ENCODE measurements around the gene VAC14. TPM values are rescaled to one million over a fixed set of nuclear protein-coding genes. Genes with fewer than 3 reads are reported as not detected.
"Not testable (repeated sequence)": the region's sequence is repeated elsewhere in the genome, so short reads cannot be mapped to it uniquely, and the experiment has no call there.

VAC14 gene
- total RNA-seq, result 10 to 100 TPM; 37.8 to 40.6 TPM
- polyA plus RNA-seq, result 10 to 100 TPM; 30.0 to 41.8 TPM

DNA sequence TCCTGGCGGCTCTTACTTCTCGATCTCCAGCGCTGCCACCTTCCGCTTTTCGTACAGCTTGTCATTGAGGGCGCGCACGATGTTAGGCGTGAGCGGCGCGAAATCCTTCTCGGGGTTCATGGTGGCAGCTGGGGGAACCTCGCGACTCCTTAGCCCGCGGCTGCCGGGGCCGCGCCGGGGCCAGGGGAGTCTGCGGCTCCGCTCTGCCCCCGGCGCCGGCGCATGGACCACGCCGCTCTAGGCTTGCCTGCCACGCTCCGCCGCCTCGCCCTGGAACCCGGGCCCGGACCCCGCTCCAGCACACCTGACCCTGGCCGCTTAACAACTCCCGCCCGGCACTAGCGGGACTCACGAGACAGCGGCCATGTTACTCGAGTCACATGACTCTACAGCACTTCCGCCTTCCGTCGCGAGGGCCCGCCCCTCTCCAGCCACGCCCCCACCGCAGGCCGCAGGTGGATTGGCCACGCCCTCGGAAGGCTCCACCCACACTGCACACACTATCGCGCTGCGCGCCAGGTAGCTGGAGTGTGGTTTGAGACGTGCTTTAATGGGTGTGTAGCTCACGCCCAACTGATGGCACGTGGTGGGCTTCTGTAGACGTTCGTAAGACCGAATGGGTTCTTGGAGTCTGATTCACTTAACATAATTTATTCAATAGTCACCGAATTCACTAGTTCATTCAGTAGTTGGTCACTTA lies at the start of gene VAC14:
Gene VAC14, minus strand, starts transcription at position 378 of the 700 bp plus-strand sequence. Its CDS starts 258 bp downstream, at position 120.
- Mint-ChIP-seq H3K27me3 (no peaks in the 10 kb centered on the region), H3K4me1 (peaks cover 18 to 47% (median 31%) of the 10 kb centered on the region in 4 donors), H3K9me3 (peaks cover 0 to 8% (median 0%) of the 10 kb centered on the region in 8 donors), H3K36me3 (peaks cover 0 to 16% of the 10 kb centered on the region in 2 donors), H3K4me3 (peak within 1 kb of the TSS; percentile 93 to 98 (median 96)), H3K27ac (peak within 1 kb of the TSS; percentile 92 to 96 (median 94))
- H3K4me1 ChIP-seq (ENCODE audit: insufficient read depth, low read length), result peaks cover 27% of the 10 kb centered on the region
- no peaks in the 10 kb centered on the region for H3K27me3 ChIP-seq (ENCODE audit: insufficient read depth, low read length)
- ChIA-PET CTCF (ENCODE audit: partially characterized antibody) (no interaction called here), POLR2A (ENCODE audit: partially characterized antibody) (interaction anchor here (0.5 to 1.0 kb wide), 5 partner anchors 8 to 1624 kb away, joined by 3 to 4 read pairs (median 3); partner anchors contain the start of gene ZNF23)
- peaks cover 1% of the 10 kb centered on the region for H3K36me3 ChIP-seq (ENCODE audit: insufficient read depth, low read length)
- peak within 1 kb of the TSS; percentile 61 for H3K27ac ChIP-seq (ENCODE audit: low read depth, low read length)
- peak; percentile 96 to 97 (median 97) for DNase-seq
- H3K9me3 ChIP-seq (ENCODE audit: control insufficient read depth in 1 of 2, low read length in 2 of 2), result no peaks in the 10 kb centered on the region
- intact Hi-C loops (cut with micrococcal nuclease), result loop anchor here (1.0 to 10.0 kb wide), 2 partner anchors 683 to 764 kb away; no protein-coding TSS in a partner anchor
- H3K4me3 ChIP-seq (ENCODE audit: low read length in 2 of 2), result peak within 1 kb of the TSS; percentile 31 to 67

DNA sequence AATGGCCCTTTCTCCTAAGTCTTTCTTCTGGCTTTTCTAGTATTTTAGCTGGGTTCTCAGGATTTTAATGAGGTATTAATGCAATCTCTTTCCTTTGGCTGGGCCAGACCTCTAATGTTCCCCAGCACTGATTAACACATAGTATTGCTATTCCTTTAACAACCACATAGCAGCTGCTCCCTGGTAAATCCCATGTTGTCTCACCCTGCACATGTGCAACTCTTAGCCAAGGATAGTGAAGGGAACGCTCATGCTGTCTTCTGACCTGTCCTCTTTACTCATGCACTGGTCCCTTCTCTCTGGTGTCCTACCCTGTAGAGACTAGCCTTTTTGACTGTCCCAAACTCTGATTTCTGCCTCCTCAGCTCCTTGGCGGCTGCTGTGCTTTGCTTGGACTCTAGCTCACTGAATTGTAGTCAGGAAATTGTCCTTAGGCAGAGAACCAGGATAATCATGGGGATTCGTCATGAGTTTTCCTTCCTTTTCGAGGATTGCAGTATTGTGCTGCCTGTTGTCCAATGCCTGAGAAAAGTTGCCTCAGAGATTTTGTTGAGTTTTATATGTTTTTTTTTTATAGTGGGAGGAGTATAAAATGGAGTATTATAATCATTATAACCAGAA lies 22.6 kb upstream of the VAC14 start:
- H3K4me3 Mint-ChIP-seq; H3K36me3 Mint-ChIP-seq; H3K9me3 Mint-ChIP-seq; H3K4me1 ChIP-seq (ENCODE audit: insufficient read depth, low read length); H3K9me3 ChIP-seq (ENCODE audit: control insufficient read depth in 1 of 2, low read length in 2 of 2); POLR2A ChIA-PET (ENCODE audit: partially characterized antibody); H3K27ac ChIP-seq (ENCODE audit: low read depth, low read length); H3K27me3 ChIP-seq (ENCODE audit: insufficient read depth, low read length); H3K4me3 ChIP-seq (ENCODE audit: low read length in 2 of 2); intact Hi-C loops (cut with micrococcal nuclease); H3K36me3 ChIP-seq (ENCODE audit: insufficient read depth, low read length); H3K4me1 Mint-ChIP-seq; H3K27ac Mint-ChIP-seq; CTCF ChIA-PET (ENCODE audit: partially characterized antibody); H3K27me3 Mint-ChIP-seq; DNase-seq: not testable (repeated sequence)

DNA sequence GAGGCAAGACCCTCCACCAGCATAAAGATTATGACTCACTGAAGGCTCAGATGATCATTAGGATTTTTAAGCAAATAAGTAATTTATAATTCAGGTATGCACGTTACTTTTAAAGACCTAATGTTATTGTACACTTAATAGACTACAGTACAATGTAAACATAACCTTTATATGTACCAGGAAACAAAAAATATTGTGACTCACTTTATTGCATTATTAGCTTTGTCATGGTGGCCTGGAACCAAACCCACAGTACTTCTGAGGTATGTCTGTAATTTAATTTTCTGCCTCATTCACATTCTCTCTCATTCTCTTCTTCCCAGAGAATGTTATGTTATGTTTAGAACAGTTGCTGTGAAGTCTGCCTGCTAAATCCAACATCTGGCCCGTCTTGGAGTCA lies 21.8 kb upstream of the VAC14 start:
- H3K9me3 ChIP-seq (ENCODE audit: control insufficient read depth in 1 of 2, low read length in 2 of 2); CTCF ChIA-PET (ENCODE audit: partially characterized antibody); H3K4me3 Mint-ChIP-seq; H3K27me3 Mint-ChIP-seq; H3K36me3 ChIP-seq (ENCODE audit: insufficient read depth, low read length); POLR2A ChIA-PET (ENCODE audit: partially characterized antibody); H3K36me3 Mint-ChIP-seq; H3K27ac ChIP-seq (ENCODE audit: low read depth, low read length); H3K4me1 ChIP-seq (ENCODE audit: insufficient read depth, low read length); intact Hi-C loops (cut with micrococcal nuclease); H3K27me3 ChIP-seq (ENCODE audit: insufficient read depth, low read length); H3K4me3 ChIP-seq (ENCODE audit: low read length in 2 of 2); H3K4me1 Mint-ChIP-seq; H3K9me3 Mint-ChIP-seq; DNase-seq; H3K27ac Mint-ChIP-seq: not testable (repeated sequence)

DNA sequence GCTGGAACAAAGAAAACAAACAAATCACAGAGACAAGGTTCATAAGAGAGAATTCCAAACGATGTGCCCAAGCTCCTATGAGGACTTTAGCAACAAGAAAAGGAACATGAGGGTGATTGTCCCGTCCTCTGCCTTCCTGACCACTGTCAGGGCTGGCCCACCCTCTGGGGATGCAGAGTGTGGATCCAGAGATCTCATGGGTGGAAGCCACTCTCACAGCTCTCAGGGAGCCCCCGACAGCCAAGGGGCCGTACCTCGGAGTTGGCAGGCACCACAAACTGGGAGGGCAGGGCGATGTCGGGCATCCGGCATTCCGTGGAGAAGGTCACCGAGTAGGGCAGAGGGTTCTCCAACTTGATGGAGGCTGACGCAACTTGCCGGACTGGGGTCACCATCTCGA lies 17.1 kb upstream of the VAC14 start:
- H3K9me3 ChIP-seq (ENCODE audit: control insufficient read depth in 1 of 2, low read length in 2 of 2); H3K36me3 ChIP-seq (ENCODE audit: insufficient read depth, low read length); H3K27ac ChIP-seq (ENCODE audit: low read depth, low read length); H3K4me1 ChIP-seq (ENCODE audit: insufficient read depth, low read length); H3K4me3 ChIP-seq (ENCODE audit: low read length in 2 of 2); H3K9me3 Mint-ChIP-seq; H3K27me3 Mint-ChIP-seq; H3K27ac Mint-ChIP-seq; POLR2A ChIA-PET (ENCODE audit: partially characterized antibody); H3K27me3 ChIP-seq (ENCODE audit: insufficient read depth, low read length); DNase-seq; intact Hi-C loops (cut with micrococcal nuclease); H3K4me1 Mint-ChIP-seq; H3K36me3 Mint-ChIP-seq; H3K4me3 Mint-ChIP-seq; CTCF ChIA-PET (ENCODE audit: partially characterized antibody): not testable (repeated sequence)

DNA sequence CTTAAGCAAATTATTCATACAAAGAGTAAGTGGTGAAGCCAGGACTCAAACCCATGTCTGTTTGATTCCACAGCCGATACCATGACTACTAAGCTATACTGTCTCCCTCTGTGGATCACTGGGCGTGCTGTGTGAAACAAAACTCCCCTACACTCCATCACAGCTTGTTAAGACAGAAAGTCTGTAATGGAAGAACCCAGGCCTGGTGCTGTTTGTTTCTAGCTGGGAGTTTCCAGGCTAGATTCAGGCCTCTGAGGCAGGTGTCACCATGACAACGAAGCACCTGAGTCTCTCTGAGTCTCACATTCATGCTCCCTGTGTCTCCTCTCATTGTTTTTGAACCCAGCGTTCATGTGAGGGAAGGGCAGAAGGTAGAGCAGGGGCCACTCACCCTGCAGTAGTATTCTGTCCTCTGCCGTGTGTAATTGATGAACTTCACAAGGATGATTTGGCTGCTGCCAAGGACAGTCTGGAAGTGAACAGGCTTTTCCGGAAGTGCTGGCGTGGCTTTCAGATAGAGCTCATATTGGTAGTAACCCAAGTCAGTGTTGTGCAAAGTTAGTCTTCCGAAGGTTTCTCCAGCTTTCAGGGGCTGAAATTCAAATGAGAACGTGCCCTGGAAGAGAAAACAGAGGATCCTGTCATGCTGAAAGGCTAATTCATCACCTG lies 8.6 kb upstream of the VAC14 start:
- no peak for DNase-seq
- Histone ChIP-seq H3K9me3 (ENCODE audit: control insufficient read depth in 1 of 2, low read length in 2 of 2) (no peaks in the 10 kb centered on the region), H3K4me3 (ENCODE audit: low read length in 2 of 2) (no peak overlapping the region), H3K36me3 (ENCODE audit: insufficient read depth, low read length) (no peaks in the 10 kb centered on the region), H3K27me3 (ENCODE audit: insufficient read depth, low read length) (peaks cover 11% of the 10 kb centered on the region), H3K27ac (ENCODE audit: low read depth, low read length) (no peak overlapping the region), H3K4me1 (ENCODE audit: insufficient read depth, low read length) (no peaks in the 10 kb centered on the region)
- CTCF ChIA-PET (ENCODE audit: partially characterized antibody), result no interaction called here
- Mint-ChIP-seq H3K36me3 (no peaks in the 10 kb centered on the region), H3K4me3 (no peak overlapping the region), H3K27me3 (peaks cover 12 to 27% of the 10 kb centered on the region in 2 donors), H3K27ac (no peak overlapping the region), H3K9me3 (peaks cover 0 to 2% (median 0%) of the 10 kb centered on the region in 8 donors), H3K4me1 (no peaks in the 10 kb centered on the region)
- POLR2A ChIA-PET (ENCODE audit: partially characterized antibody), result interaction anchor here (1.0 kb wide), 1 partner anchor 8 kb away, joined by 4 read pairs; no protein-coding TSS in a partner anchor
- intact Hi-C loops (cut with micrococcal nuclease), result loop anchor here (10.0 kb wide), 1 partner anchor 755 kb away; no protein-coding TSS in a partner anchor

DNA sequence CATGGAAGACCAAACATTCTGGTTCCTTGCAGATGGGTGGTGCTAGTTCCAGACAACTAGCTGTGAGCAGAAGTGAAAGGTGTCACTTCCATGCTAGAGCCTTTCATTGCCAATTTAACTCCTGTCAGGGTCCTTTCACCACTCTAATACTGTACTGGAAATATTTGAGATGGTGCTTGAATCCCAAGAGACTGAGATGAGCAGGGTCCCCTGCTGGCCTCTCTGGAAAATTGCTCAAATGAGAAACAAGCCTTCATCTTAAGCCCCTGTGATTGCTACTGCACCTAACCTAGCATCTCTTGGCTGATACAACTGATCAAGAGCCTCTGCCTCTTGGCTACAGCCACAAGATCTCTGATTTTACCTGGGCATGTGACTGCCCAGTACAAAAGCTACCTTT lies 7.4 kb upstream of the VAC14 start:
- POLR2A ChIA-PET (ENCODE audit: partially characterized antibody), result no interaction called here
- H3K4me1 Mint-ChIP-seq, result no peaks in the 10 kb centered on the region
- intact Hi-C loops (cut with micrococcal nuclease), result loop anchor here (10.0 kb wide), 1 partner anchor 756 kb away; no protein-coding TSS in a partner anchor
- no peak overlapping the region for H3K4me3 Mint-ChIP-seq
- peaks cover 0 to 8% (median 0%) of the 10 kb centered on the region in 8 donors for H3K9me3 Mint-ChIP-seq
- no peak overlapping the region for H3K27ac ChIP-seq (ENCODE audit: low read depth, low read length)
- peak overlapping the region in 1 of 7 donors; percentile 73 for H3K27ac Mint-ChIP-seq
- H3K4me3 ChIP-seq (ENCODE audit: low read length in 2 of 2), result no peak overlapping the region
- H3K27me3 Mint-ChIP-seq, result peaks cover 12 to 27% of the 10 kb centered on the region in 2 donors
- H3K36me3 ChIP-seq (ENCODE audit: insufficient read depth, low read length), result no peaks in the 10 kb centered on the region
- H3K27me3 ChIP-seq (ENCODE audit: insufficient read depth, low read length), result peaks cover 11% of the 10 kb centered on the region
- H3K4me1 ChIP-seq (ENCODE audit: insufficient read depth, low read length), result no peaks in the 10 kb centered on the region
- CTCF ChIA-PET (ENCODE audit: partially characterized antibody), result no interaction called here
- no peak for DNase-seq
- H3K9me3 ChIP-seq (ENCODE audit: control insufficient read depth in 1 of 2, low read length in 2 of 2), result no peaks in the 10 kb centered on the region
- H3K36me3 Mint-ChIP-seq, result no peaks in the 10 kb centered on the region

DNA sequence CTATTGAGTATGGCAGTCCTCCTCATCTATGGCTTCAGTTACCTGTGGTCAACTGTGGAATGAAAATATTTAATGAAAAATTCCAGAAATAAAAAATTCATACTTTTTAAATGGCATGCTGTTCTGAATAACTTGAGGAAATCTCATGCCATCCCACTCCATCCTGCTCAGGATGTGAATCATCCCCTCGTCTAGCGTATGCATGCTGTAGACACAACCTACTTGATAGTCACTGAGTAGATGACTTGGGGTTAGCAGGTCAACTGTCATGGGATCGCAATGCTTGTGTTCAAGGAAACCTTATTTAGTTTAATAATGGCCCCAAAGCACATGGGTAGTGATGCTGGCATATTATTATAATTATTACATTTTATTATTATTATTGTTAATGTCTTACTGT lies 4.8 kb upstream of the VAC14 start:
- peaks cover 6% of the 10 kb centered on the region for H3K4me1 ChIP-seq (ENCODE audit: insufficient read depth, low read length)
- no peak for DNase-seq
- CTCF ChIA-PET (ENCODE audit: partially characterized antibody), result no interaction called here
- peaks cover 0 to 3% of the 10 kb centered on the region in 2 donors for H3K36me3 Mint-ChIP-seq
- H3K27me3 ChIP-seq (ENCODE audit: insufficient read depth, low read length), result peaks cover 11% of the 10 kb centered on the region
- peaks cover 3 to 11% (median 7%) of the 10 kb centered on the region in 4 donors for H3K4me1 Mint-ChIP-seq
- H3K36me3 ChIP-seq (ENCODE audit: insufficient read depth, low read length), result no peaks in the 10 kb centered on the region
- H3K27ac Mint-ChIP-seq, result no peak overlapping the region
- no peak overlapping the region for H3K27ac ChIP-seq (ENCODE audit: low read depth, low read length)
- POLR2A ChIA-PET (ENCODE audit: partially characterized antibody), result no interaction called here
- H3K27me3 Mint-ChIP-seq, result peaks cover 12 to 27% of the 10 kb centered on the region in 2 donors
- no peaks in the 10 kb centered on the region for H3K9me3 ChIP-seq (ENCODE audit: control insufficient read depth in 1 of 2, low read length in 2 of 2)
- intact Hi-C loops (cut with micrococcal nuclease), result loop anchor here (10.0 kb wide), 1 partner anchor 759 kb away; no protein-coding TSS in a partner anchor
- no peak overlapping the region for H3K4me3 ChIP-seq (ENCODE audit: low read length in 2 of 2)
- H3K4me3 Mint-ChIP-seq, result no peak overlapping the region
- H3K9me3 Mint-ChIP-seq, result peaks cover 0 to 8% (median 0%) of the 10 kb centered on the region in 8 donors
